GM10248 (cell line): ENCODE data around the gene OOSP4B.
"Not testable (repeated sequence)": the region's sequence is repeated elsewhere in the genome, so short reads cannot be mapped to it uniquely, and the experiment has no call there.

Experiments used
- CTCF ChIA-PET: fragments of 300-600 bp; sonication (Branson Sonifier 250); formaldehyde crosslinking; extraction: SDS; loops from one replicate; lab custom pipeline; 2021; ENCODE audit warnings: antibody characterized with exemption; lab: Yijun Ruan, JAX
- POLR2A ChIA-PET: fragments of 350-650 bp; sonication (Branson Sonifier 250); formaldehyde crosslinking; extraction: SDS; loops from one replicate; lab custom pipeline; 2020; ENCODE audit warnings: antibody characterized with exemption; lab: Yijun Ruan, JAX
- DNase-seq: peaks from one replicate; pipeline ENCODE4 v3.0.0; 2012; ENCODE audit errors: extremely low spot score
- CTCF ChIP-seq: IDR thresholded peaks from 2 replicates; pipeline ENCODE4 v1.5.1; 2012; ENCODE audit warnings: mild to moderate bottlenecking, low read depth; ENCODE audit errors: extremely low read depth, missing control alignments, control extremely low read depth

The OOSP4B gene

GRCh38 chr11:60005360-60005759 is 11.6 kb upstream of the OOSP4B start:
- POLR2A ChIA-PET: no interaction called here
- no peak for TF ChIP-seq CTCF

GRCh38 chr11:60018058-60018457 is 1.1 kb downstream of the OOSP4B start:
- ChIA-PET CTCF (no interaction called here), POLR2A (no interaction called here)
- DNase-seq: no peak
- no peak for TF ChIP-seq CTCF

More at GRCh38 chr11:60005360-60005759, 11.6 kb upstream of the OOSP4B start:
- CTCF ChIA-PET: interaction anchor here (0.9 to 2.0 kb wide), 3 partner anchors 9 to 18 kb away, joined by 3 to 5 read pairs (median 3); no protein-coding TSS in a partner anchor
- DNase-seq: no peak

GRCh38 chr11:60020376-60020775 is 3.4 kb downstream of the OOSP4B start:
- POLR2A ChIA-PET, DNase-seq: not testable (repeated sequence)
- CTCF ChIA-PET: interaction anchor here (0.6 to 1.6 kb wide), 2 partner anchors 21 to 27 kb away, joined by 3 to 4 read pairs; no protein-coding TSS in a partner anchor

- CTCF ChIA-PET: no interaction called here
- POLR2A ChIA-PET: no interaction called here
- TF ChIP-seq CTCF: no peak
- DNase-seq: no peak
These were observed 12.1 kb downstream of the OOSP4B start for GRCh38 chr11:60029015-60029632.

- DNase-seq: no peak
- no peak for TF ChIP-seq CTCF
- ChIA-PET CTCF (no interaction called here), POLR2A (no interaction called here)
These were observed 23.1 kb downstream of the OOSP4B start, which contains the start of gene OOSP2 for GRCh38 chr11:60040109-60040508. TSS of gene OOSP2 (plus strand) at chr11:60040409. CDS start at chr11:60040460, 51 bp downstream.

- DNase-seq, CTCF ChIA-PET, POLR2A ChIA-PET: not testable (repeated sequence)
These were observed 33.4 kb downstream of the OOSP4B start for GRCh38 chr11:60050422-60050821.

GRCh38 chr11:60050839-60051238 is 33.9 kb downstream of the OOSP4B start:
- POLR2A ChIA-PET, DNase-seq, CTCF ChIA-PET: not testable (repeated sequence)

GRCh38 chr11:60056349-60056969 is 39.5 kb downstream of the OOSP4B start, which contains the start of gene MS4A3:
TSS of gene MS4A3 (plus strand) at chr11:60056665. CDS start at chr11:60061161, 4,496 bp downstream.
- no peak for TF ChIP-seq CTCF
- DNase-seq: no peak
- CTCF ChIA-PET: interaction anchor here (0.9 to 2.0 kb wide), 3 partner anchors 9 to 18 kb away, joined by 3 to 5 read pairs (median 4); no protein-coding TSS in a partner anchor
- POLR2A ChIA-PET: no interaction called here
